DMS153 treated with DMSO at 0.1 percent for 48 hours (cell line): ENCODE data around the gene SLC25A22.

Experiments
- DNase-seq: peaks from one replicate; lab custom pipeline; 2025; ENCODE audit not compliant: unreplicated experiment; lab: John Stamatoyannopoulos, UW

The SLC25A22 gene

GRCh38 chr11:834371-835316, 36.6 kb upstream of the SLC25A22 start:
- DNase-seq, result no peak

- no peak for DNase-seq
Measured at GRCh38 chr11:833849-834311, 35.8 kb upstream of the SLC25A22 start.

- no peak for DNase-seq
Measured at GRCh38 chr11:833114-833791, 35.2 kb upstream of the SLC25A22 start.

GRCh38 chr11:832529-833113, 34.5 kb upstream of the SLC25A22 start, which contains the start of gene CD151:
TSS of gene CD151 (plus strand) at chr11:832952. CDS start at chr11:836070, 3,118 bp downstream.
- peak; percentile 15 for DNase-seq

GRCh38 chr11:831961-832528, 34.0 kb upstream of the SLC25A22 start:
- DNase-seq, result no peak

- no peak for DNase-seq
Measured at GRCh38 chr11:831118-831864, 33.2 kb upstream of the SLC25A22 start.

- DNase-seq, result peak; percentile 83
Measured at GRCh38 chr11:830295-831117, 32.4 kb upstream of the SLC25A22 start.

- DNase-seq, result no peak
Measured at GRCh38 chr11:829847-830294, 31.8 kb upstream of the SLC25A22 start.

GRCh38 chr11:829176-829846, 31.2 kb upstream of the SLC25A22 start:
- peak; percentile 36 for DNase-seq

- no peak for DNase-seq
Measured at GRCh38 chr11:828506-829175, 30.6 kb upstream of the SLC25A22 start.

- DNase-seq, result no peak
Measured at GRCh38 chr11:827897-828192, 29.8 kb upstream of the SLC25A22 start, which contains the start of gene CRACR2B. TSS of gene CRACR2B (plus strand) at chr11:827919. CDS start at chr11:828608, 689 bp downstream.

- peak; percentile 22 for DNase-seq
Measured at GRCh38 chr11:827146-827896, 29.2 kb upstream of the SLC25A22 start.

GRCh38 chr11:826836-827145, 28.7 kb upstream of the SLC25A22 start:
- DNase-seq, result no peak

- DNase-seq, result no peak
Measured at GRCh38 chr11:826227-826621, 28.1 kb upstream of the SLC25A22 start.

GRCh38 chr11:825366-826226, 27.5 kb upstream of the SLC25A22 start:
- DNase-seq, result no peak

- no peak for DNase-seq
Measured at GRCh38 chr11:824942-825341, 26.9 kb upstream of the SLC25A22 start.

- DNase-seq, result peak; percentile 83
Measured at GRCh38 chr11:824292-824880, 26.3 kb upstream of the SLC25A22 start.
